IMR-90 (cell line): ENCODE data around the gene CNTLN. TPM values are rescaled to one million over a fixed set of nuclear protein-coding genes. Genes with fewer than 3 reads are reported as not detected.
"Not testable (repeated sequence)": the region's sequence is repeated elsewhere in the genome, so short reads cannot be mapped to it uniquely, and the experiment has no call there.

Experiments used
- ATAC-seq: fragments of 200-7000 bp; cut with Tn5 transposase; 2 replicates; pipeline ENCODE4 v1.9.1; 2020; ENCODE audit warnings: low read depth, mild to moderate bottlenecking, moderate library complexity
- BruUV-seq: library from RNA; stranded (reverse); fragments of 400-500 nt; replicated peaks from 2 replicates; lab custom pipeline; 2021; lab: Mats Ljungman, UMichigan
- CTCF ChIA-PET: fragments of 300-600 bp; formaldehyde crosslinking; extraction: SDS; loops from one replicate; lab custom pipeline; 2021; ENCODE audit warnings: antibody characterized with exemption; lab: Yijun Ruan, JAX
- POLR2A ChIA-PET: fragments of 300-600 bp; sonication (Branson Sonifier 250); formaldehyde crosslinking; loops from one replicate; lab custom pipeline; 2022; ENCODE audit warnings: antibody characterized with exemption; ENCODE audit not compliant: unreplicated experiment; lab: Charles Lee
- DNase-seq: peaks from one replicate; pipeline ENCODE4 v3.0.0; 2013
- H2AFZ ChIP-seq: replicated peaks from 2 replicates; pipeline ENCODE3; 2013; ENCODE audit warnings: low read length, mild to moderate bottlenecking; ENCODE audit not compliant: poor library complexity
- H2AK5ac ChIP-seq: 2 replicates; pipeline ENCODE4 v1.6.1; 2013; ENCODE audit warnings: low read depth, low read length, inconsistent platforms
- H2AK9ac ChIP-seq: replicated peaks from 2 replicates; pipeline ENCODE3; 2013; ENCODE audit warnings: mild to moderate bottlenecking, low read depth, low read length, moderate library complexity; ENCODE audit not compliant: poor library complexity
- H2BK120ac ChIP-seq: 2 replicates; pipeline ENCODE4 v1.6.1; 2013; ENCODE audit warnings: low read depth, low read length, inconsistent platforms
- H2BK15ac ChIP-seq: 3 replicates; pipeline ENCODE4 v1.6.1; 2013; ENCODE audit warnings: low read depth, low read length, inconsistent platforms
- H2BK20ac ChIP-seq: 2 replicates; pipeline ENCODE4 v1.6.1; 2013; ENCODE audit warnings: low read depth, mild to moderate bottlenecking, inconsistent platforms, low read length, moderate library complexity
- H2BK5ac ChIP-seq: 2 replicates; pipeline ENCODE4 v1.6.1; 2013; ENCODE audit warnings: mild to moderate bottlenecking, low read depth, low read length, inconsistent platforms; ENCODE audit not compliant: poor library complexity, severe bottlenecking
- H3K14ac ChIP-seq: replicated peaks from 2 replicates; pipeline ENCODE4 v1.6.1; 2013; ENCODE audit warnings: low read depth, low read length, inconsistent platforms
- H3K18ac ChIP-seq: 2 replicates; pipeline ENCODE4 v1.6.1; 2013; ENCODE audit warnings: low read depth, low read length, control low read depth
- H3K23ac ChIP-seq: 2 replicates; pipeline ENCODE4 v1.6.1; 2013; ENCODE audit warnings: low read depth, low read length, inconsistent platforms
- H3K27ac ChIP-seq: 2 replicates; pipeline ENCODE4 v1.5.1; 2013; ENCODE audit warnings: mild to moderate bottlenecking, control low read depth, low read length; ENCODE audit not compliant: insufficient read depth
- H3K27me3 ChIP-seq: 2 replicates; pipeline ENCODE4 v1.6.1; 2013; ENCODE audit warnings: low read length; ENCODE audit not compliant: control insufficient read depth, insufficient read depth
- H3K36me3 ChIP-seq: 2 replicates; pipeline ENCODE4 v1.6.1; 2013; ENCODE audit warnings: low read length, mixed read lengths; ENCODE audit not compliant: control insufficient read depth, insufficient read depth
- H3K4ac ChIP-seq: 2 replicates; pipeline ENCODE4 v1.6.1; 2013; ENCODE audit warnings: low read depth, low read length, inconsistent platforms
- H3K4me1 ChIP-seq: 2 replicates; pipeline ENCODE4 v1.6.1; 2013; ENCODE audit warnings: low read length, mixed read lengths; ENCODE audit not compliant: control insufficient read depth, insufficient read depth
- H3K4me2 ChIP-seq: 2 replicates; pipeline ENCODE4 v1.6.1; 2013; ENCODE audit warnings: low read depth, mild to moderate bottlenecking, control low read depth, low read length, moderate library complexity
- H3K4me3 ChIP-seq: 2 replicates; pipeline ENCODE4 v1.5.1; 2013; ENCODE audit warnings: low read depth, mild to moderate bottlenecking, control low read depth, low read length, moderate library complexity; ENCODE audit not compliant: insufficient read depth
- H3K56ac ChIP-seq: 2 replicates; pipeline ENCODE4 v1.6.1; 2013; ENCODE audit warnings: low read length, inconsistent platforms; ENCODE audit not compliant: insufficient read depth; ENCODE audit errors: extremely low read depth
- H3K79me1 ChIP-seq, 2 experiments: 2 replicates each; pipeline ENCODE4 v1.6.1; 2013; ENCODE audit warnings: low read length in 2 of 2, inconsistent platforms in 1 of 2, low read depth in 1 of 2
- H3K9ac ChIP-seq: 2 replicates; pipeline ENCODE4 v1.6.1; 2013; ENCODE audit warnings: low read depth, low read length, control low read depth
- H3K9me1 ChIP-seq: 2 replicates; pipeline ENCODE4 v1.6.1; 2013; ENCODE audit warnings: low read length, inconsistent platforms; ENCODE audit not compliant: insufficient read depth
- H3K9me3 ChIP-seq: 2 replicates; pipeline ENCODE4 v1.6.1; 2013; ENCODE audit warnings: low read length; ENCODE audit not compliant: control insufficient read depth, insufficient read depth
- H4K20me1 ChIP-seq: 2 replicates; pipeline ENCODE4 v1.6.1; 2013; ENCODE audit warnings: low read length, inconsistent platforms; ENCODE audit not compliant: insufficient read depth
- H4K5ac ChIP-seq: 2 replicates; pipeline ENCODE4 v1.6.1; 2013; ENCODE audit warnings: mild to moderate bottlenecking, low read depth, low read length, control low read depth
- H4K8ac ChIP-seq, 2 experiments: 2 replicates each; pipeline ENCODE4 v1.6.1; 2013; ENCODE audit warnings: low read depth in 2 of 2, low read length in 2 of 2, control low read depth in 1 of 2, inconsistent platforms in 1 of 2
- H4K91ac ChIP-seq: 2 replicates; pipeline ENCODE4 v1.6.1; 2013; ENCODE audit warnings: low read depth, low read length, inconsistent platforms; ENCODE audit not compliant: insufficient read depth
- WGBS, 2 experiments: methylation state at CpG; one replicate each; pipeline versions ENCODE4 v1.1.5 to v1.1.7; 2013; ENCODE audit warnings: missing lambda C conversion rate in 2 of 2; ENCODE audit not compliant: insufficient read length in 1 of 2; ENCODE audit errors: extremely low coverage in 2 of 2; 5-methylcytosine and 5-hydroxymethylcytosine counted together
- dilution Hi-C: fragments of 300-500 bp; cut with HindIII; formaldehyde crosslinking; loops from one replicate; pipeline ENCODE4 v1.14.3; 2018; ENCODE audit warnings: low sequenced_read_pairs; ENCODE audit not compliant: unreplicated experiment
- in situ Hi-C: fragments of 300-500 bp; cut with MboI; formaldehyde crosslinking; loops from 3 replicates; pipeline ENCODE4 v1.14.3; 2019; ENCODE audit warnings: low sequenced_read_pairs, inconsistent platforms, mixed read lengths
- intact Hi-C: fragments of 100-400 bp; cut with micrococcal nuclease; formaldehyde crosslinking; loops from 2 replicates; pipeline ENCODE4 v1.10.0; 2022
- polyA plus RNA-seq, 3 experiments: library from polyadenylated mRNA; depleted of rRNA; stranded (reverse); fragments of >200 nt; gene quantifications; 2 replicates each; pipeline ENCODE4 v1.2.3, GENCODE V29; 2012; ENCODE audit warnings: low replicate concordance in 1 of 3
- total RNA-seq: library from RNA; depleted of rRNA; stranded (reverse); fragments of >200 nt; gene quantifications from 2 replicates; pipeline ENCODE4 v1.2.3, GENCODE V29; 2012

Gene CNTLN
- total and polyA plus RNA-seq, 2 of the 4 experiments (the other 2 are of a cell fraction), result 3.8 to 5.9 TPM

DNA sequence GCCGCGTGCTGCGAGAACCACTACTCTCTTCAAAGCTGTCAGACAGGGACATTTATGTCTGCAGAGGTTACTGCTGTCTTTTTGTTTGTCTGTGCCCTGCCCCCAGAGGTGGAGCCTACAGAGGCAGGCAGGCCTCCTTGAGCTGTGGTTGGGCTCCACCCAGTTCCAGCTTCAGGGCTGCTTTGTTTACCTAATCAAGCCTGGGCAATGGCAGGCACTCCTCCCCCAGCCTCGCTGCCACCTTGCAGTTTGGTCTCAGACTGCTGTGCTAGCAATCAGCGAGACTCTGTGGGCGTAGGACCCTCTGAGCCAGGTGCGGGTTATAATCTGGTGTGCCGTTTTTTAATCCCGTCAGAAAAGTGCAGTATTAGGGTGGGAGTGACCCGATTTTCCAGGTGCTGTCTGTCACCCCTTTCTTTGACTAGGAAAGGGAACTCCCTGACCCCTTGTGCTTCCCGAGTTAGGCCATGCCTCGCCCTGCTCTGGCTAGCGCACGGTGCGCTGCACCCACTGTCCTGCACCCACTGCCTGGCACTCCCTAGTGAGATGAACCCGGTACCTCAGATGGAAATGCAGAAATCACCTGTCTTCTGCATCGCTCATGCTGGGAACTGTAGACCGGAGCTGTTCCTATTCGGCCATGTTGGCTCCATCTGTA lies 133.8 kb downstream of the CNTLN start:
- H3K4me1 ChIP-seq, H3K27ac ChIP-seq, H2AK5ac ChIP-seq, H3K14ac ChIP-seq, H4K20me1 ChIP-seq, H3K23ac ChIP-seq, H3K9me1 ChIP-seq, intact Hi-C loops, dilution Hi-C loops, BruUV-seq, H3K4me2 ChIP-seq, H2BK120ac ChIP-seq, in situ Hi-C loops, H3K4ac ChIP-seq, CTCF ChIA-PET, H2BK20ac ChIP-seq, H3K27me3 ChIP-seq, H2BK15ac ChIP-seq, H3K9ac ChIP-seq, H2BK5ac ChIP-seq, H3K9me3 ChIP-seq, DNase-seq, H3K18ac ChIP-seq, H4K8ac ChIP-seq, ATAC-seq, H3K79me1 ChIP-seq, POLR2A ChIA-PET, H2AFZ ChIP-seq, H2AK9ac ChIP-seq, H3K56ac ChIP-seq, H3K36me3 ChIP-seq, H3K4me3 ChIP-seq, H4K5ac ChIP-seq, H4K91ac ChIP-seq: not testable (repeated sequence)
- WGBS, 2 experiments, result 87% methylated on average over 8 of the region's 19 CpGs; no CpG with 5 or more reads in 1 of the 2 experiments
